HCT116 (cell line): ENCODE measurements around the gene ADGRA1. TPM values are rescaled to one million over a fixed set of nuclear protein-coding genes. Genes with fewer than 3 reads are reported as not detected.

Experiments used
- ATAC-seq: fragments of 200-7000 bp; cut with Tn5 transposase; 2 replicates; pipeline ENCODE4 v1.9.1; 2020; ENCODE audit warnings: mild to moderate bottlenecking, moderate library complexity
- BruUV-seq: library from RNA; stranded (reverse); fragments of 400-500 nt; replicated peaks from 2 replicates; lab custom pipeline; 2021; lab: Mats Ljungman, UMichigan
- CTCF ChIA-PET: fragments of 300-600 bp; sonication (Branson Sonifier 250); formaldehyde crosslinking; loops from one replicate; lab custom pipeline; 2021; ENCODE audit warnings: antibody characterized with exemption; lab: Charles Lee
- POLR2A ChIA-PET: fragments of 300-600, 350-600 bp; sonication (Branson Sonifier 250); formaldehyde crosslinking; loops from one replicate; lab custom pipeline; 2021; ENCODE audit warnings: antibody characterized with exemption; lab: Charles Lee
- RAD21 ChIA-PET, 2 experiments: fragments of 300-600 bp; sonication (Branson Sonifier 250); formaldehyde crosslinking; loops; one replicate each; lab custom pipeline; 2023; ENCODE audit warnings: low total read pairs in 2 of 2; ENCODE audit not compliant: uncharacterized antibody in 2 of 2, unreplicated experiment in 2 of 2, low non-redundant PET in 1 of 2; lab: Charles Lee
- DNase-seq: peaks from one replicate; pipeline ENCODE4 v3.0.0-alpha.2; 2010; ENCODE audit warnings: low read depth, low spot score
- H2AFZ ChIP-seq: fragments of 200-600 bp; shearing (Covaris generic), sonication (generic); 2 replicates; pipeline ENCODE4 v1.6.1; 2017; ENCODE audit warnings: low read depth, mixed run types, mixed read lengths, antibody characterized with exemption, low read length; ENCODE audit not compliant: poor library complexity, severe bottlenecking
- H3K27ac ChIP-seq: 2 replicates; pipeline ENCODE4 v1.5.1; 2012; ENCODE audit warnings: low read depth, low read length
- H3K27me3 ChIP-seq: fragments of 200-600 bp; sonication (generic); 2 replicates; pipeline ENCODE4 v1.6.1; 2016; ENCODE audit warnings: mixed run types, low read length, mixed read lengths; ENCODE audit not compliant: insufficient read depth
- H3K36me3 ChIP-seq, 2 experiments: fragments of 200-500 bp in 1 of 2; fragments of 200-600 bp in 1 of 2; sonication (Bioruptor generic) in 1 of 2; sonication (generic) in 1 of 2; 2 replicates each; pipeline versions ENCODE4 v1.5.1 to v1.6.1; 2014 to 2016; ENCODE audit warnings: low read length in 2 of 2, inconsistent platforms in 1 of 2, mixed read lengths in 1 of 2, mixed run types in 1 of 2; ENCODE audit not compliant: insufficient read depth in 2 of 2, control insufficient read depth in 1 of 2
- H3K4me1 ChIP-seq, 2 experiments: fragments of 200-600 bp in 1 of 2; sonication (generic) in 1 of 2; 2 replicates each; pipeline versions ENCODE4 v1.5.1 to v1.6.1; 2012 to 2017; ENCODE audit warnings: low read length in 2 of 2, inconsistent platforms in 1 of 2, mild to moderate bottlenecking in 1 of 2, mixed read lengths in 1 of 2, mixed run types in 1 of 2, moderate library complexity in 1 of 2; ENCODE audit not compliant: insufficient read depth in 2 of 2, control insufficient read depth in 1 of 2
- H3K4me2 ChIP-seq: fragments of 200-600 bp; sonication (generic); 2 replicates; pipeline ENCODE4 v1.6.1; 2017; ENCODE audit warnings: mixed run types, low read length, mixed read lengths
- H3K4me3 ChIP-seq, 2 experiments: fragments of 200-600 bp in 1 of 2; sonication (generic) in 1 of 2; replicated peaks in 1 of 2; 2 replicates each; pipeline ENCODE4 v1.5.1; 2011 to 2016; ENCODE audit warnings: low read length in 2 of 2, control low read depth in 1 of 2, low read depth in 1 of 2, mild to moderate bottlenecking in 1 of 2, mixed read lengths in 1 of 2, mixed run types in 1 of 2
- H3K79me2 ChIP-seq: fragments of 200-600 bp; sonication (generic); 2 replicates; pipeline ENCODE4 v1.6.1; 2017; ENCODE audit warnings: mild to moderate bottlenecking, mixed run types, low read length, moderate library complexity, mixed read lengths; ENCODE audit not compliant: insufficient read depth
- H3K9ac ChIP-seq: fragments of 200-600 bp; sonication (generic); 2 replicates; pipeline ENCODE4 v1.6.1; 2016; ENCODE audit warnings: low read length, mixed read lengths
- H3K9me2 ChIP-seq: fragments of 200-600 bp; sonication (generic), shearing (Covaris generic); 2 replicates; pipeline ENCODE4 v1.6.1; 2017; ENCODE audit warnings: mixed run types, mild to moderate bottlenecking, moderate library complexity; ENCODE audit not compliant: insufficient read depth
- H3K9me3 ChIP-seq, 2 experiments: fragments of 200-500 bp in 1 of 2; fragments of 200-600 bp in 1 of 2; sonication (Bioruptor generic) in 1 of 2; sonication (generic) in 1 of 2; 2 replicates each; pipeline ENCODE4 v1.6.1; 2014 to 2017; ENCODE audit warnings: low read length in 2 of 2, mixed read lengths in 2 of 2, inconsistent platforms in 1 of 2, low read depth in 1 of 2, mild to moderate bottlenecking in 1 of 2, mixed run types in 1 of 2, moderate library complexity in 1 of 2; ENCODE audit not compliant: control insufficient read depth in 1 of 2, insufficient read depth in 1 of 2
- H4K20me1 ChIP-seq: fragments of 200-600 bp; sonication (generic), shearing (Covaris generic); 2 replicates; pipeline ENCODE4 v1.6.1; 2017; ENCODE audit warnings: mixed run types, mild to moderate bottlenecking, moderate library complexity; ENCODE audit not compliant: insufficient read depth
- ATF3 ChIP-seq: IDR thresholded peaks from 2 replicates; pipeline ENCODE4 v1.6.1; 2012
- CBX3 ChIP-seq: IDR thresholded peaks from 2 replicates; pipeline ENCODE4 v1.6.1; 2012; ENCODE audit warnings: low read depth
- CEBPB ChIP-seq: IDR thresholded peaks from 2 replicates; pipeline ENCODE4 v1.6.1; 2012; ENCODE audit warnings: low read depth
- EGR1 ChIP-seq: IDR thresholded peaks from 2 replicates; pipeline ENCODE4 v1.6.1; 2012; ENCODE audit warnings: low read depth
- EZH2 ChIP-seq: fragments of 200-600 bp; sonication (generic); IDR thresholded peaks from 2 replicates; pipeline ENCODE4 v1.6.1; 2017; ENCODE audit warnings: antibody characterized with exemption, mixed run types
- EZH2phosphoT487 ChIP-seq: fragments of 200-600 bp; IDR thresholded peaks from 2 replicates; pipeline ENCODE4 v1.6.1; 2018; ENCODE audit warnings: antibody characterized with exemption, borderline replicate concordance
- FOSL1 ChIP-seq: IDR thresholded peaks from 2 replicates; pipeline ENCODE4 v1.6.1; 2012; ENCODE audit warnings: low read depth
- JUND ChIP-seq: IDR thresholded peaks from 2 replicates; pipeline ENCODE4 v1.6.1; 2012
- MAX ChIP-seq: IDR thresholded peaks from 2 replicates; pipeline ENCODE4 v1.6.1; 2012
- POLR2A ChIP-seq: IDR thresholded peaks from 2 replicates; pipeline ENCODE4 v1.7.0; 2011; ENCODE audit warnings: borderline replicate concordance; ENCODE audit not compliant: insufficient read depth, insufficient read length; ENCODE audit errors: extremely low read depth
- POLR2AphosphoS5 ChIP-seq: IDR thresholded peaks from 2 replicates; pipeline ENCODE4 v1.6.1; 2011; ENCODE audit warnings: mild to moderate bottlenecking, low read depth, low read length, moderate library complexity
- REST ChIP-seq: IDR thresholded peaks from 2 replicates; pipeline ENCODE4 v1.6.1; 2012; ENCODE audit warnings: low read depth
- SIN3A ChIP-seq: IDR thresholded peaks from 2 replicates; pipeline ENCODE4 v1.6.1; 2012; ENCODE audit warnings: low read depth
- SP1 ChIP-seq: IDR thresholded peaks from 2 replicates; pipeline ENCODE4 v1.6.1; 2012; ENCODE audit warnings: low read depth
- SRF ChIP-seq: IDR thresholded peaks from 2 replicates; pipeline ENCODE4 v1.6.1; 2012; ENCODE audit warnings: low read depth
- TCF7L2 ChIP-seq: IDR thresholded peaks from 2 replicates; pipeline ENCODE4 v1.7.0; 2011; ENCODE audit warnings: borderline replicate concordance, inconsistent platforms; ENCODE audit not compliant: insufficient read depth, insufficient read length; ENCODE audit errors: extremely low read depth
- ZFX ChIP-seq: fragments of 450-650 bp; IDR thresholded peaks from 2 replicates; pipeline ENCODE4 v1.6.1; 2017
- ZNF274 ChIP-seq: fragments of 200-500 bp; sonication (Bioruptor generic); IDR thresholded peaks from 2 replicates; pipeline ENCODE4 v1.6.1; 2014; ENCODE audit warnings: mild to moderate bottlenecking, low read depth, low read length, inconsistent platforms
- intact Hi-C: fragments of 100-400 bp; cut with micrococcal nuclease; formaldehyde crosslinking; loops from 2 replicates; pipeline ENCODE4 v1.10.0; 2022
- total RNA-seq: library from RNA; stranded (reverse); gene quantifications from one replicate; pipeline ENCODE4 v1.2.1, GENCODE V29; 2021; ENCODE audit not compliant: unreplicated experiment
- TF ChIP-seq, protein P1 (sequence below), 3 experiments: fragments of 200-600 bp in 1 of 3; sonication (generic) in 1 of 3; IDR thresholded peaks in 2 of 3; conservative IDR thresholded peaks in 1 of 3; 2 replicates each; pipeline ENCODE4 v1.5.1; 2012 to 2017; ENCODE audit warnings: low read depth in 2 of 3, low read length in 2 of 3, antibody characterized with exemption in 1 of 3, borderline replicate concordance in 1 of 3, control low read depth in 1 of 3, mild to moderate bottlenecking in 1 of 3, mixed read lengths in 1 of 3, mixed run types in 1 of 3, moderate library complexity in 1 of 3; ENCODE audit not compliant: insufficient read depth in 1 of 3

The ADGRA1 gene
- total RNA-seq, 1 experiment from 2014 or later: not detected

DNA sequence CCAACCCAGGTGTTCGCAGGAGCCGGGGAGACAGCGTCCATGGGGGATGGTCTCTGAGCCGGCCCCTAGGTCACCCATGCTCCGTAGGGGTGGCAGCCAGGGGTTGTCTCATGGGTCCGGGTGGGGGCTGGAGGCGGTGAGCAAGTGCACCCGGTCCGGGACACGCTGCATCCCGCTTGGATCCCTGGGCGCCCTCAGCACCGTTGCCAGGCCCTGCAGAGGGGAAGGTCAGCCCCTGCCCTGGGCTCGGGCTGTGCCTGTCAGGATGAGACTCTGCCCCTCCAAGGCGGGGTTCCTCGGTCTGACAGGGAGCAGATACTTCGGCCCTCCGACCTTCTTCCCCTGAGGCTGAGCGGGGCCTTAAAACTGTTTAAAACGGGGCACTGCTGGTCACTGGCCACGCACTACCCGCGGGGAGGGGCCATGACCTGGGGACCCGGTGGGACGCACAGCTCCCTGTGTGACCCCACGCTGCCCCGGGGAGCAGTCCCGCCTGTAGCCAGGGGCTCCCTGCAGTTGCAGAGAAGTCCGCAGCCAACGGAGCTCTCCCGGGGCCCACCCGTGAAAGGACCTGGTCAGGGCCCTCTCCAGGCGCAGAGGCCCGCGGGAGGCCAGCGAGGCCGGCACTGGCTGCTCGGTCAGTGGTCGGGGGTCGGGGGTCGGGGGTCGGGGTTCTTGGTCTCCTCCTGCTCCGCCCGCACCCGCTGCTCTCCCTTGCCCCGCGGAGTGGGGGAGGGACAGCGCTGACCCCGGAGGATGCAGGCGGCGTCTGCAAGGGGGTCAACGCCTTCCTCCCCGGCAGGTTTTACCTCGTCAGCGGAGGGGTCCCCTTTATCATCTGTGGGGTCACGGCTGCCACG is 38.9 kb downstream of the ADGRA1 start:
- Histone ChIP-seq H3K9me2 (no peaks in the 10 kb centered on the region), H3K4me2 (no peak overlapping the region), H3K36me3 (no peaks in the 10 kb centered on the region), H3K4me1 (peaks cover 0 to 4% of the 10 kb centered on the region in 2 experiments; a peak in 2 of 4 replicates), H3K9me3 (no peaks in the 10 kb centered on the region), H4K20me1 (no peaks in the 10 kb centered on the region), H3K27ac (no peak overlapping the region; the same call in 1 of the 2 replicates), H2AFZ (no peak overlapping the region), H3K27me3 (no peaks in the 10 kb centered on the region), H3K79me2 (no peaks in the 10 kb centered on the region), H3K9ac (no peak overlapping the region), H3K4me3 (no peak overlapping the region)
- intact Hi-C loops: no loop called here
- RAD21 ChIA-PET: no interaction called here
- DNase-seq (no peak), ATAC-seq (no peak)
- TF ChIP-seq MAX: no peak
- TF ChIP-seq SRF: no peak
- TF ChIP-seq, protein P1, sequence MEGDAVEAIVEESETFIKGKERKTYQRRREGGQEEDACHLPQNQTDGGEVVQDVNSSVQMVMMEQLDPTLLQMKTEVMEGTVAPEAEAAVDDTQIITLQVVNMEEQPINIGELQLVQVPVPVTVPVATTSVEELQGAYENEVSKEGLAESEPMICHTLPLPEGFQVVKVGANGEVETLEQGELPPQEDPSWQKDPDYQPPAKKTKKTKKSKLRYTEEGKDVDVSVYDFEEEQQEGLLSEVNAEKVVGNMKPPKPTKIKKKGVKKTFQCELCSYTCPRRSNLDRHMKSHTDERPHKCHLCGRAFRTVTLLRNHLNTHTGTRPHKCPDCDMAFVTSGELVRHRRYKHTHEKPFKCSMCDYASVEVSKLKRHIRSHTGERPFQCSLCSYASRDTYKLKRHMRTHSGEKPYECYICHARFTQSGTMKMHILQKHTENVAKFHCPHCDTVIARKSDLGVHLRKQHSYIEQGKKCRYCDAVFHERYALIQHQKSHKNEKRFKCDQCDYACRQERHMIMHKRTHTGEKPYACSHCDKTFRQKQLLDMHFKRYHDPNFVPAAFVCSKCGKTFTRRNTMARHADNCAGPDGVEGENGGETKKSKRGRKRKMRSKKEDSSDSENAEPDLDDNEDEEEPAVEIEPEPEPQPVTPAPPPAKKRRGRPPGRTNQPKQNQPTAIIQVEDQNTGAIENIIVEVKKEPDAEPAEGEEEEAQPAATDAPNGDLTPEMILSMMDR (IDR thresholded peaks at IDR 0.05 in 2 of 3, conservative IDR thresholded peaks at IDR 0.05 in 1 of 3; ENCODE audit: borderline replicate concordance in 1 of 3, insufficient read depth in 1 of 3, low read depth in 2 of 3, low read length in 2 of 3): no peak
- no peak for TF ChIP-seq REST
- TF ChIP-seq CEBPB: no peak
- no peak for TF ChIP-seq POLR2A
- TF ChIP-seq FOSL1: no peak
- no peak for TF ChIP-seq ATF3
- TF ChIP-seq POLR2AphosphoS5: no peak
- no peak for TF ChIP-seq JUND
- no peak for TF ChIP-seq ZFX
- no peak for TF ChIP-seq EGR1
- TF ChIP-seq SP1: no peak
- TF ChIP-seq TCF7L2: no peak
- no peak for TF ChIP-seq EZH2
- TF ChIP-seq EZH2phosphoT487: no peak
- no peak for TF ChIP-seq SIN3A
- TF ChIP-seq ZNF274: no peak
- TF ChIP-seq CBX3: no peak
- POLR2A ChIA-PET: no interaction called here
- CTCF ChIA-PET: no interaction called here
- no TSS peak for BruUV-seq
